Measurements from ENCODE around the gene ANXA9.

ANXA9 gene

GRCh38 chr1:150973836-150974579 lies 8.1 kb upstream of the ANXA9 start:
- DNase-seq = peak in 34 of 58 donors; percentile 17 to 79 (median 50)

DNA sequence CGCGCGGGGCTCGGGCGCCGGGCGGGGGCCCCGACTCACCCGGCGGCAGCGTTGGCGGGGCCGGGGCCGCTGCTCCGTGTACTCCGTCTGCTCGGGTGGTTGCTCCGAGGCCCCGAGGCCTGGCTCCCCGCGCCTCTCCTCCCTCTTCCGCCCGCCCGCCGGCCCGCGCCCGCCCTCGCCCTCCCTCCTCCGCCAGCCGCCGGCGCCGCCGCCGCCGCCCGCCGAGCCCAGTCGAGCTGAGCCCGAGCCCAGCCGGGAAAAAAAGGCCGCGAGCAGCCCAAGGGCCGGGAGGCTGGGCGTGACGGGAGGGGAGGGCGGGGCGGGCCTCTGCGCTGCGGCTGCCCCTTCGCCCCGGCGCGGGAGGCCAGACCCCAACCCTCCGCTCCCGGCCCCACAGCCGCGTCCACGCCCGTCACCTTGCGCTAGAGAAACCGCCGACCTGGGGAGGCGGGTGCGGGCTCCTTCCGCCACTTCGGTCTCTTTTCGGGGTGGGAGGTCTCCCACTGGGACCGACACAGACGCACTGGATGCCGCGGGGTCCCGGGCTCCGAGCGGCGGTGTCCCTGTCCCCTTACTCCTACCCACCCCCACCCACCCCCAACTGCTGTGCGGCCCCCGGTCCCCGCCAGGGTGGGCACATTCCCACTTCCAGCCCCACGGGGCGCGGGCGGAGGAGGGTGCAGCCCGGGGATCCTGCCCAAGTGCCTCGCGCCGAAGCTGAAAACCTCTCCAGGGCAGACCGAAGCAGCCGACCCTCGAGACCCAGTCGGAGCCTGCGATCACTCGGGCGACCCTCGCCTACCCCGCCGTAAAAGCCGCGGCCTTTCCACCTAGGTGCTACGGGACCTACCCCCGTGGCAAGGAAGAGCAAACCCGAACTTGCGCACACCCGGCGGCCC lies 7.3 kb upstream of the ANXA9 start, which contains the start of gene CERS2:
Gene CERS2 (minus strand): TSS at position 256 of the 899 bp plus-strand sequence. CDS start 5,745 bp downstream, outside the sequence.
- DNase-seq = peak in 52 of 58 donors; percentile 14 to 79 (median 56)

GRCh38 chr1:150976401-150976821 lies 5.7 kb upstream of the ANXA9 start:
- DNase-seq = no peak

DNA sequence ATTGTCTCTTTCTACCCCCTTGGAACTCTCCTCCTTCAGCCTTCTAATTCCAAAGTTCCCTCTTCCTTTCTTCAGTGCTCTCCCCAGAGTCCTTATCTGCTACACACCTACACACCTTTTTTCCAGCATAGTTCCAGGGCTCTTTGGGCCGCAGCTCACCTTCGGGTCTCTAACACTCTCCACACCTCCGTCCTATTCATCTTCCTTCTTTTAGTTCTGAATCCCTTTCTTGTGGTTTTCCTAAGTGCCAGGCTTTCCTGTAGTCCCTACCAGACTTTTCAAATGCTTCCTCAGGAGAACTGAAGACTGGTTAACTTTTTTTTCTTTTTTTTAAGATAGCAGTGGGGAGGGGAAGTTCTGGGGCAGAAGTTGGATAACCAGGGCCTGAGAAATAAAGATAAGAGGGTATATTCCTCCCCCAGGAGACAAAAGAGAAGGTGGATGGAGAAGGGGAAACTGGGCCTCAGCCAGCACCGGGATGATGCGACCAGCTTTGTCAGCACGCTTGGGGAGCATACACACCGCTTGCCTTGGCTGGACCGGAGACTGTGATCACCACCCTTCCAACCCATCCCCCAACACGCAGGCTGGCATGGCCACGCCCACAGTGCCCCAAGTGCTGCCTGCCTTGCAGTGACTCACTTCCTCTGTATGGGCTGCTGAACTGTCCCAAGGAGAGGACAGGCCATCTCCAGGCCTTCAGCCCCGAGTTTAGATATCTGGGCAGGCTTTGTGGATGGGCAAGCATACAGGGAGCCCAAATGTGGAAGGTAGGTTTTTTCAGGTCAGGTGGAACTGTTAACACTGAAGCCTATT lies 5.0 kb upstream of the ANXA9 start:
- peak in 50 of 58 donors; percentile 7 to 87 (median 60) for DNase-seq

DNA sequence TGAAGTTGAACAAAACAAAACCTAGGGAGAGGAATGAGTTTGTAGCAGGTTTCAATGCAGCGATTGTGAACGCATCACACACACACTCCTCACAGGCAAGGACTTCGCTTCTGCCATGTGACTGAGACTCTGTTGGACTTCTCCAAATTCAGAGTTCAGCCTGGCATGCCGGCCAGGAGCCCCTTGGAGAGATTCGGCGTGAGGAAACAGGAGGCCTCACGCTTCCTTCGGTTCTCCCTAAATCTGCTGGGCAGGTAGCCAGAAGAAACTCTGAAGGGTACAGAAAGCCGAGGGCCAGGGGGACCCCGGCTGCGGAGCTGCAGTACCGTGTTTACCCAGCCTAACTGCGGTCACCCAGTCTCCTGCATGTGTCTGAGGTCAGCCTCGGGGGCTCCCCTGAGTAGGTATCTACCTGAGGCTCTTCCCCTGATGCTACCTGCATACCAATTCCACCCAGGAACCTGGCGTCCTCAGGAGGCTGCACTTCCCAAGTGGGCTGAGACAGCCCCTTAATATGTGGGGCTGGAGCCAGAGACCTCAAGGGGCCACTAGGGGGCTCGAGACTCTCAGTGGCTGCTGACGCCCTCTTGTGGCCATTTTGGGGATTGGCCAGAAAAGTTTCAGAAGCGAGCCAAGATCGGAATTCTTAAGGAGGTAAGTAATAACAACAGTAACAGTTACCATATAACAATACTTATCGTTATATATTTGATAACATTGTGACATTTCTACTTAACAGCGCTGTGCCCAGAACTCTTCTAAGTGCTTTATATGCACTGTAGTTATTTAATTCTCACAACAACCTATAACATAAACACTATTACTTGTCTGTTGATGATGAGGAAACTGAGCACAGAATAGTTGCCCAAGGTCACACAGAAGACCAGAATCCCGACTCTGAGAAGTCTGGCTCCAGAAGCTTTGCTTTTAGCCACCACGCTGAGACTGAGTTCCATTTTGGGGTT lies 2.7 kb upstream of the ANXA9 start:
- peak in 56 of 58 donors; percentile 25 to 89 (median 68) for DNase-seq

DNA sequence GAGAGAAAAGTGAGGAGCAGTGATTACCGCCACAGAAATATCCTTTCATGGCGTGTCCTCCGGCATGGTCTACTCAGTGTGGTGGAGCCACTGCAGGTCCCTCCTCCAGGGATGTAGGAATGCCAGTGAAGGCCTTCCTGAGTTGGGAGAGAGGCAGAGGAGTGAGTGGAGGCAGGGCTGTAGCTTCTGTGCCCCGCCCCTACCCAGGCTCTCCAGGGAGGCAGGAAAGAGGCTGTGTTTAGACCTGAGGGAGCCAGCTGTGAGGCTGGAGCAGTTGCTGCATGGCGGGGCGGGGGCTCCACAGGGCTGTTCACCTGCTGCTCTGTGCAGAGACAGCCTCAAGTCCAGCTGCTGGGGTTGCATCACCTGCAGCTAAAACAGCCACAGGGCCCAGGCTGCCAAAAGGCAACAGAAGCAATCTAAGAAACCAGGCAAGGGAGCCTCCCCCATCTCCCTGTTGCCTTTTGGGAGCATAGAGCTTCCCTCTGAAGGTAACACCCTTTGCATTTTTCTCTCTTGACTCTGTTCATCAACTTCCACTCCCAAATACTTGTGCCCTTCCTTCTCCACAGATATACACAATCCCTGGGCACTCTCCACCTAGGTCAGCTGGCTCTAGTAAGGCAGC lies 801 bp upstream of the ANXA9 start:
- no peak for DNase-seq

DNA sequence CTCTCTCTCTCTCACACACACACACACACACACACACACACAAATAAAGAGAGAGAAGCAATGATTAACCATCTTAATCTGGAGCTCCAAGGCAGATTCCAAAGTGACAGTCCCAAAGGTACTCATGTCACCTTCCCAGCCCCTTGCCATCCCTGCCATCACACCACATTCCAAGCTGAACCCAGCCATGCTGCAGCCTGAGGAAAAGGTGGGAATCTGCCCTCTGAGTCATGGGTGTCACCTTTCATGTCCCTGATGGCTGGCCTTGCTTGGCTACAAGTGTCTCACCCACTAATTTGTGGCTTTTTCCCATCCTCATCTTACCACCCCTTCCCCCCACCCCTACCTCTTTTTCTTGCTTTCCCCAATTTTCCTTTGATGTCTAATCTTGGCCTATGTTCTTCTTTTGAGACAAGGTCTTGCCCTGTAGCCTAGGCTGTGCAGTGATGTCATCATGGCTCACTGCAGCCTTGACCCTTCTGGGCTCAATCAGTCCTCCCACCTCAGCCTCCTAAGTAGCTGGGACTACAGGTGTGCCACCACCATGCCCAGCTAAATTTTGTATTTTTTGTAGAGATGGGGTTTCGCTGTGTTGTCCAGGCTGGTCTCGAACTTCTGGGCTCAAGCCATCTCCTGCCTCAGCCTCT lies 3.2 kb downstream of the ANXA9 start:
- DNase-seq = no peak

GRCh38 chr1:150987924-150988323 lies 5.8 kb downstream of the ANXA9 start:
- DNase-seq = no peak

DNA sequence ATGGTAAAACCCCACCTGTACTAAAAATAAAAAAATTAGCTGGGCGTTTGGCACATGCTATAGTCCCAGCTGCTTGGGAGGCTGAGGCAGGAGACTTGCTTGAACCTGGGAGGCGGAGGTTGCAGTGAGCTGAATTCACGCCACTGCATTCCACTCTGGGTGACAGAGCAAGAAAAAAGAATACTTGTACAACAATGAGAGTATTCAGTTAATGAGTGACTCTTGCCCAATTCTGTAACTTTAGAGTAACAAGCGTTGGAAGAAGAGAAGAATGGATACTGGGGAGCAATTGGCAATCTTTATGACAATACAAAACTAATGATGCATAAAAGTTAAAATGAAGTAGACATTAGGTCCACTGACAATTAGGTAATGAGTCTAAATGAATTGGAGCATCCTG lies 10.5 kb downstream of the ANXA9 start:
- DNase-seq = no peak

- DNase-seq = no peak
Observed at GRCh38 chr1:150994248-150994647, 12.2 kb downstream of the ANXA9 start.

GRCh38 chr1:150995460-150995859 lies 13.4 kb downstream of the ANXA9 start:
- no peak for DNase-seq

DNA sequence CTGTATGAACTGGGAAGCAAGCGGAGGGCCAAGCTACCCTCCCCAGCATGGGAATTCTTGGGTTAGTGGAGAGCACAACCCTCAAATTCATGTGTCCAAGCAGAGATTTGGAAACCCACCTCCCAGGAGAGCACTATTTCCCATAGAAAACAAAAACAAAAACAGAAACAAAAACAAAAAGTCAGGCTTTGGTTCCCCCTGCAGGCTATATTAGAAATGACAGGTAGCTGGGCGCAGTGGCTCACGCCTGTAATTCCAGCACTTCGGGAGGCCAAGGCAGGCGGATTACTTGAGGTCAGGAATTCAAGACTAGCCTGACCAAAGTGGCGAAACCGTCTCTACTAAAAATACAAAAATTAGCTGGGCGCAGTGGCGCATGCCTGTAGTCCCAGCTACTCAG lies 13.8 kb downstream of the ANXA9 start:
- DNase-seq = peak in 16 of 58 donors; percentile 3 to 42 (median 16)

DNA sequence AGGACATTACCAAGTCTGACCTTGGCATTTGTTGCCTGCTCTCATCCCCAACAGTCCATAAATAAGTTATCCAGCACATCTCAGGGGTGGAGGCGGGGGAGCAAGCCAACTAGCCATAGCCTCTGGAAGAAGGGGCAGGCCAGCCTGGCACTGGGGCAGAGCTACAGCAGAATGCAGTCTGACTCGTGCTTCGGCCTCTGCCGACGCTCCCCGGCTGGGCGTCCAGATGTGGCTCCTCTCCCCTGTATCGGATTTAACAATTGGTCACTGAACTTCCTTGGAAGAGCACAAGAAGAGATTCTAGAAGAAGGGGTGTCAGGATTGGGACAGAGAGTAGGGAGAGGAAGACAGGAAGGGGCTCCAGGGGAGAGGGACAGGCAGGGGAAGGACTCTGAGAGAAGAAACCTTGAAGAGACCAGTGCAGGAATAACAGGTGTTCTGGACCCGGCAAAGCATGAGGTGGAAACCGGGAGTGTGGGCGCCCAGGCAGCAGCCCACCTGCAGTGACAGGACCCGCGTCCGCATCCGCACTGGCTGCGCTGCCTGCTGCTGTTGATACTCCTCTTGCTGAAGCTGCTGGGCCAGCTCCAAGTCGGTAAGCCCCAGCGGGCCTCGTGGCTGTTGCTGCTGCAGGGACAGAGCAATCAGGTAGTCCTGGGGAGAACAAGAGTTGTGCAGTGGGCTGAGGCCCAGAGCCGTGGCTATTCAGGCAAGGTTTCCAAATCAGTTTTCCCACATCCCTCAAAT lies 15.2 kb downstream of the ANXA9 start:
- no peak for DNase-seq

DNA sequence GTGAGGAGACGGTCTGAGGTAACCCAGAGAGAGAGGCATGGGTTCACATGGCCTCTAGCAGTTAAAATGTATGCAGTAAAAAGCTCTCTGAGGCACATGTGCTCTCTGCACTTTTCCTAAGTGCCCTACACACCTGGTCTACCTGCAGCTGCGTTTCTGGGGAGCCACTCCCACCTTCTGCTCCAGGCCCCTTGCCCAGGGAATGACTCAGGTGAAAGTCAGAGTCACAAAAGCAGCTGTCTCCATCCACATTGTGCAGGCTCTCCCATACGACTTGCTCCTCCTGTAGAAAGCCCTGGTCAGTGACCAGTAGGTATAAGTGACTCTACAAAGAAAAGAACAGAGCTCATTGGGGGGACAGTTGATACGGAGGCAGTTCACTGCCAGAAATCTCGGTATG lies 15.9 kb downstream of the ANXA9 start:
- DNase-seq = no peak

DNA sequence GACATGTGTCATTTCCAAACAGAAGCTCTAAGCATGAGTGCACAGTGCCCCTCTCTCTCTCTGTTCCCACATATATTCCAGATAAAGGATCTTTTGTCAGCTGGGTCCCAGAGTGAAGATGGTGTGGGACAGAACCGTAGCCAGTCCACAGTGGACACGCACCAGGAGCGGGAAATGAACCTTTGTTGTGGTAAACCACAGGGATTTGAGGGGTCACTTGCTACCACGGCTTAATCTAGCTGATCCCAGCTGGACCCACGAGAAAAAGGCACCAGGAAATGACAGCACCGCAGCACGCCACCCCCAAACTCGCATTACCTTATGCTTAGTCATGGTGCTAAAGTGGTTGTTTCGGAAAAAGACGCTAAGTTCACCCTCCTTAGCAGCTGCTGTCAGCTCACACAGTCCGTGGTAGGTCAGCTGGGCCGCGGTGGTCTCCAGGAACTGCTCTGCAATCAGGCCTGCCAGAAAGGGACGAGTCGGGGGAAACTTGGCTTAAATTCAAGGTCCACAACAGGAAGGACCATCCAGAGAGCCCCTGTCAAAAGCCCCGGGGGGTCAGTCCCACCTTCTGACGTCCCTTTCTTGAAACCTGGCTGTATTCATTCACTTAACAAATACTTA lies 17.1 kb downstream of the ANXA9 start:
- DNase-seq = peak in 13 of 58 donors; percentile 8 to 53 (median 23)

DNA sequence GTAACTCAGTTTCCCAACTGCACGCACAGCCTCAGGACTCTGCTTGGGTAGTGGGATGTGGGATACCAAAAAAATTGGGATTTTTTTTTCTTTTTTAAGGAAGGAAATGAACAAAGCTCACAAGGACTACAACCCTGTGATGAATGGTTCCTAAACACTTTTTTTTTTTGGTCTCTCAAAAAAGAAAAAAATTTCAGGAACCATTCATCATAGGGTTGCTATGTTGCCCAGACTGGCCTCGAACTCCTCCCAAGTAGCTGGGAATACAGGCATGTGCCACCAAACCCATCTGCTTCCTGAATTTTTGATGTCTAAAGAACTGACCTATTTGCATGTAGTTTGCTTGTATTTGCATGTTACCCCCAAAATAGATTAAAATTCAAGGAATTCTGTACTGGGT lies 17.8 kb downstream of the ANXA9 start:
- DNase-seq = no peak

DNA sequence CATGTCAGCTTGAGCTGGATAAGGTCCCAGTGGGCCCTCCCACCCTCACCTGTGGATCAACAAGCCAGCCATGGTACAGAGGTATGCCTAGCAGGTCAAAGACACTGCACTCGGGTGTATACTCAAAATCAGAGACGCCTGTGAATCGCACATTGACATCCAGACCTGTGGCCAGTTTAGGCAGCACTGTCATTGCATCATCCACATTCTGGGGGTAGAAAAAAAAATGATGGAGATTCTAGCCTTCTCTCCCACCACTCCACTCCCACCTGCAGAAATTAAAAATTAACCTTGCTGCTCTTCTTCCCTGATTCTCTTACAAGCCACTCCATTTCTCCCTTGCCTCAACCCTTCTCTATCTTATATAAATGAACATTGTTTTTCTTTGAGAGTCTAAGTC lies 18.3 kb downstream of the ANXA9 start:
- DNase-seq = no peak

DNA sequence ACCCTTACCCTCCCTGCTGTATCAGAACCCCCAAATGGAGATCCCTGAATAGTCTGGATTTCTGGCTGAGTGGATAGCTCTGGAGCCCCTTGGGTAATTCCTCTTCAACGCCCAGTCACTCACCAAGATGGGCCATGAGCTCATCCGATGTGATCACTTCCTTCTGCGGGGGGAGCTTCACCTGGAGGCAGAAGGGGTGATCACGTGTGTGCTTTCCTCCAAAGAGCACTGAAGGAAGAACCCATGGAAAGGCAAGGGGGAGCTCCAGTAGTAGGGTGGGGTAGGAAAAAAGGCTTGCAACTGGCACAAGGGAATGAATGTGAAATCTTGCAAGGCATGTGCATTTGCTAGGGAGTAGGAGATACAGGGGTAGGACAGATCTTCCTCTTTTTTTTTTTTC lies 19.5 kb downstream of the ANXA9 start:
- no peak for DNase-seq
